Loucy (cell line): ENCODE results near the gene KCTD8.

Experiments used
- EZH2phosphoT487 ChIP-seq: fragments of 200-600 bp; IDR thresholded peaks from 2 replicates; pipeline ENCODE4 v1.6.1; 2018; ENCODE audit warnings: antibody characterized with exemption, mild to moderate bottlenecking, moderate library complexity, borderline replicate concordance
- TF ChIP-seq, protein P1 (sequence below): fragments of 200-600 bp; sonication (generic); conservative IDR thresholded peaks from 2 replicates; pipeline ENCODE4 v1.5.1; 2014; ENCODE audit warnings: mild to moderate bottlenecking, antibody characterized with exemption, low read length

- no peak for TF ChIP-seq EZH2phosphoT487
- TF ChIP-seq, protein P1, sequence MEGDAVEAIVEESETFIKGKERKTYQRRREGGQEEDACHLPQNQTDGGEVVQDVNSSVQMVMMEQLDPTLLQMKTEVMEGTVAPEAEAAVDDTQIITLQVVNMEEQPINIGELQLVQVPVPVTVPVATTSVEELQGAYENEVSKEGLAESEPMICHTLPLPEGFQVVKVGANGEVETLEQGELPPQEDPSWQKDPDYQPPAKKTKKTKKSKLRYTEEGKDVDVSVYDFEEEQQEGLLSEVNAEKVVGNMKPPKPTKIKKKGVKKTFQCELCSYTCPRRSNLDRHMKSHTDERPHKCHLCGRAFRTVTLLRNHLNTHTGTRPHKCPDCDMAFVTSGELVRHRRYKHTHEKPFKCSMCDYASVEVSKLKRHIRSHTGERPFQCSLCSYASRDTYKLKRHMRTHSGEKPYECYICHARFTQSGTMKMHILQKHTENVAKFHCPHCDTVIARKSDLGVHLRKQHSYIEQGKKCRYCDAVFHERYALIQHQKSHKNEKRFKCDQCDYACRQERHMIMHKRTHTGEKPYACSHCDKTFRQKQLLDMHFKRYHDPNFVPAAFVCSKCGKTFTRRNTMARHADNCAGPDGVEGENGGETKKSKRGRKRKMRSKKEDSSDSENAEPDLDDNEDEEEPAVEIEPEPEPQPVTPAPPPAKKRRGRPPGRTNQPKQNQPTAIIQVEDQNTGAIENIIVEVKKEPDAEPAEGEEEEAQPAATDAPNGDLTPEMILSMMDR, result no peak
Measured at GRCh38 chr4:44221407-44221806, 227.2 kb downstream of the KCTD8 start.
